HepG2 (cell line): Measurements from ENCODE around the gene MED15. TPM values are rescaled to one million over a fixed set of nuclear protein-coding genes. Genes with fewer than 3 reads are reported as not detected.

Experiments
- ATAC-seq: fragments of 200-7000 bp; cut with Tn5 transposase; 3 replicates; pipeline ENCODE4 v1.9.1; 2020; ENCODE audit warnings: mild to moderate bottlenecking, moderate library complexity
- BruUV-seq: library from RNA; stranded (reverse); fragments of 400-500 nt; replicated peaks from 2 replicates; lab custom pipeline; 2021; lab: Mats Ljungman, UMichigan
- CTCF ChIA-PET: fragments of 300-600 bp; formaldehyde crosslinking; extraction: SDS; loops from one replicate; lab custom pipeline; 2021; ENCODE audit warnings: low total read pairs, inconsistent platforms, low intra/inter-chr PET ratio; lab: Yijun Ruan, JAX
- POLR2A ChIA-PET: fragments of 350-600 bp; sonication (Branson Sonifier 250); formaldehyde crosslinking; loops from one replicate; lab custom pipeline; 2020; ENCODE audit warnings: antibody characterized with exemption, inconsistent platforms; lab: Yijun Ruan, JAX
- DNase-seq: peaks from one replicate; pipeline ENCODE4 v3.0.0-alpha.2; 2015; ENCODE audit warnings: low spot score
- FAIRE-seq: peaks from 3 replicates; lab custom pipeline; 2011; peaks lifted over from hg19 to GRCh38; lab: Jason Lieb, UNC
- H2AFZ ChIP-seq: one replicate; pipeline ENCODE4 v1.6.1; 2011; ENCODE audit warnings: low read length, inconsistent platforms
- H3K27ac ChIP-seq: fragments of 300-600 bp; 3 replicates; pipeline ENCODE4 v1.8.0; 2011; ENCODE audit warnings: mixed run types, mild to moderate bottlenecking, mixed read lengths, low read length, inconsistent platforms; ENCODE audit not compliant: insufficient read depth; ENCODE audit errors: extremely low read length
- H3K27me3 ChIP-seq, 2 experiments: fragments of 200-600 bp in 1 of 2; 2 replicates in 1 of 2; 3 replicates in 1 of 2; pipeline versions ENCODE4 v1.6.0 to v1.8.0; 2011; ENCODE audit warnings: low read length in 2 of 2, mild to moderate bottlenecking in 2 of 2, moderate library complexity in 2 of 2, inconsistent platforms in 1 of 2; ENCODE audit not compliant: insufficient read depth in 2 of 2, control insufficient read depth in 1 of 2
- H3K36me3 ChIP-seq, 2 experiments: fragments of 200-600 bp in 1 of 2; replicated peaks in 1 of 2; 2 replicates in 1 of 2; 3 replicates in 1 of 2; pipeline versions ENCODE4 v1.5.1 to v1.8.0; 2011; ENCODE audit warnings: low read length in 2 of 2, inconsistent platforms in 1 of 2; ENCODE audit not compliant: insufficient read depth in 2 of 2, control insufficient read depth in 1 of 2
- H3K4me1 ChIP-seq: 2 replicates; pipeline ENCODE4 v1.5.1; 2012; ENCODE audit warnings: low read length, inconsistent platforms; ENCODE audit not compliant: insufficient read depth
- H3K4me2 ChIP-seq: 2 replicates; pipeline ENCODE4 v1.6.0; 2011; ENCODE audit warnings: low read depth, low read length, inconsistent platforms
- H3K4me3 ChIP-seq, 3 experiments: fragments of 200-600 bp in 1 of 3; sonication (generic), shearing (Covaris generic) in 1 of 3; replicated peaks in 1 of 3; 2 replicates each; pipeline ENCODE4 v1.5.1; 2011 to 2016; ENCODE audit warnings: low read length in 3 of 3, inconsistent platforms in 2 of 3, low read depth in 2 of 3, mild to moderate bottlenecking in 2 of 3, control low read depth in 1 of 3, mixed read lengths in 1 of 3; ENCODE audit not compliant: insufficient read depth in 1 of 3
- H3K79me2 ChIP-seq: one replicate; pipeline ENCODE4 v1.6.1; 2011; ENCODE audit warnings: low read length, inconsistent platforms; ENCODE audit not compliant: insufficient read depth
- H3K9ac ChIP-seq: 2 replicates; pipeline ENCODE4 v1.6.0; 2011; ENCODE audit warnings: mild to moderate bottlenecking, low read depth, low read length, inconsistent platforms; ENCODE audit not compliant: insufficient read depth
- H3K9me3 ChIP-seq: 2 replicates; pipeline ENCODE4 v1.5.1; 2012; ENCODE audit warnings: mild to moderate bottlenecking, low read length
- H4K20me1 ChIP-seq: 2 replicates; pipeline ENCODE4 v1.6.0; 2011; ENCODE audit warnings: inconsistent platforms, mild to moderate bottlenecking, low read length, moderate library complexity; ENCODE audit not compliant: insufficient read depth
- CEBPB ChIP-seq: IDR thresholded peaks from 2 replicates; pipeline ENCODE4 v1.6.1; 2011; ENCODE audit warnings: low read depth, low read length, improper control_type of control experiment, borderline replicate concordance
- ZBTB49 ChIP-seq: sonication (generic); formaldehyde crosslinking; IDR thresholded peaks from 2 replicates; pipeline ENCODE4 v1.4.0; 2020; ENCODE audit warnings: missing genetic modification reagents, borderline replicate concordance
- ZNF20 ChIP-seq: sonication (generic); formaldehyde crosslinking; IDR thresholded peaks from 2 replicates; pipeline ENCODE4 v1.4.0; 2020; ENCODE audit warnings: mild to moderate bottlenecking, moderate library complexity, missing genetic modification reagents
- WGBS: methylation state at CpG from one replicate; pipeline ENCODE4 v1.1.6; 2017; ENCODE audit warnings: low lambda C conversion rate; 5-methylcytosine and 5-hydroxymethylcytosine counted together
- in situ Hi-C: cut with HindIII; loops from 2 replicates; pipeline ENCODE4 v1.10.0; 2017; ENCODE audit warnings: low pct_unique_long_range_greater_than_20kb; ENCODE audit not compliant: extremely low pct_ligation_motif_present
- intact Hi-C: fragments of 100-400 bp; cut with micrococcal nuclease; formaldehyde crosslinking; loops from one replicate; pipeline ENCODE4 v1.10.0; 2022; ENCODE audit not compliant: unreplicated experiment
- polyA plus RNA-seq, 8 experiments: library from polyadenylated mRNA; depleted of rRNA in 3 of 8; stranded (reverse) in 7 of 8; unstranded in 1 of 8; fragments of >200 nt; fragmentation: Illumina TruSeq in 4 of 8; extraction: Trizol in 4 of 8; gene quantifications; 2 replicates each; pipeline versions ENCODE4 v1.2.1 to v1.2.3, GENCODE V29; 2011 to 2016; ENCODE audit warnings: low read depth in 4 of 8, missing spikeins in 1 of 8, mixed read lengths in 1 of 8; ENCODE audit not compliant: insufficient read depth in 1 of 8
- total RNA-seq, 5 experiments: library from RNA; depleted of rRNA; stranded (reverse); fragments of >200 nt; fragmentation: Illumina TruSeq; extraction: Trizol; gene quantifications; 2 replicates each; pipeline ENCODE4 v1.2.3, GENCODE V29; 2016; ENCODE audit warnings: low read depth in 1 of 5

Gene MED15
- total and polyA plus RNA-seq, 2 of the 13 experiments (the other 11 are each of a cell fraction or from before 2014, with no cell fraction given): 14.3 to 27.0 TPM

DNA sequence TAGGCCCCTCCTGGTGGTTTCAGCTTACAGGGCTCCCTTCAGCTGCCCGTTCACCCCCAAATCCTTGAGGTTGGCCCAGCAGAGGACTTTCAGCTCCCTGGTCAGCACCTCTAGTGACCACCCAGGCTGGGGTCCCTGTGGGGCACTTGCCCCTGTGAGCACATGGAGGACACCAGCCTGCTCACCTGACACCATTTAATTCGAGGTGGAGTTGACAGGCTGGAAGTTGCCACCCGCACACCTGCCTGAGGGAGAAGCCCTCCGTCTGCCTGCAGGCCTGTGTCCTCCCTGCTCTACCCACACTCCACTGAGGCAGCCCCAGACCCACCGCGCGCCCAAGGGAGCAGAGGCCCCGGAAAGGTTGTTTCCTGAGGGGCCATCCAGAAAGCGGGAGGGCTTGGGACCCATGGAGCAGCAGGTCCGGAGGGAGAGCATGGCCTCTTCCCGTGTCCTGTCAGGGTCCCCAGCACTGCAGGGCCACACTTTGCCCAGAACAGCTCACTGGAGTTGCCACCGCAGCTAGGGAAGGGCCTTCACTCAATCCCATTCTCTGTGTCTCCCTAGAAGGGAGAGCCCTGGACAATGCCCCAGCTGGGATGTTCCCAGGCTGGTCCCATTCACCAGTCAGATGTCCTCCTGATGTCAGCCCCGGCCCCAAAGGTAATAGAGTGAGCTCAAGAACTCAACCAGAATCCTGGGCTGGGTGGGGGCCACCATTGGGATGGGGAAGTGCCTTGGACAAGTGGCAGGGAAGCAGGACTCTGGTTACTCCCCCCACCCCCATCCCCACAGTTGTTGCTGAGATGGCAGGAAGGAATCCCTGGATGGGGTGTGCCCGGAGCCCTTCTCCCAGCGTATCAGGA is 82.4 kb downstream of the MED15 start:
- Histone ChIP-seq H3K4me1 (peaks cover 11% of the 10 kb centered on the region), H3K4me3 (no peak overlapping the region), H4K20me1 (no peaks in the 10 kb centered on the region), H3K36me3 (peaks cover 12 to 22% of the 10 kb centered on the region in 2 experiments), H3K4me2 (no peak overlapping the region)
- POLR2A ChIA-PET: no interaction called here
- intact Hi-C loops: no loop called here
- no peak for DNase-seq
- in situ Hi-C loops: no loop called here
- TF ChIP-seq CEBPB (peak; percentile 0; the same call in 1 of the 2 replicates), ZNF20 (CRISPR knock-in tag) (no peak), ZBTB49 (CRISPR knock-in tag) (no peak)
- TF ChIP-seq, all 625 proteins: peak for 1
- Histone ChIP-seq H3K79me2 (no peaks in the 10 kb centered on the region), H3K9ac (no peak overlapping the region), H2AFZ (no peak overlapping the region), H3K27ac (no peak overlapping the region), H3K27me3 (peaks cover 2 to 3% of the 10 kb centered on the region in 2 experiments; a peak in 2 of 5 replicates), H3K9me3 (no peaks in the 10 kb centered on the region)
- CTCF ChIA-PET: no interaction called here
- peak; percentile 3; the same call in 2 of the 3 replicates for ATAC-seq
- FAIRE-seq: no peak
- BruUV-seq: no TSS peak
- WGBS: 40% methylated on average over 5 of the region's 15 CpGs
